GM12872 (cell line): ENCODE data around the gene C6orf89.

Experiments
- TF ChIP-seq, protein P1 (sequence below): IDR thresholded peaks from 3 replicates; pipeline ENCODE4 v1.5.1; 2011; ENCODE audit warnings: low read depth, mild to moderate bottlenecking, low read length, moderate library complexity; ENCODE audit not compliant: insufficient read depth

Gene C6orf89, protein sequence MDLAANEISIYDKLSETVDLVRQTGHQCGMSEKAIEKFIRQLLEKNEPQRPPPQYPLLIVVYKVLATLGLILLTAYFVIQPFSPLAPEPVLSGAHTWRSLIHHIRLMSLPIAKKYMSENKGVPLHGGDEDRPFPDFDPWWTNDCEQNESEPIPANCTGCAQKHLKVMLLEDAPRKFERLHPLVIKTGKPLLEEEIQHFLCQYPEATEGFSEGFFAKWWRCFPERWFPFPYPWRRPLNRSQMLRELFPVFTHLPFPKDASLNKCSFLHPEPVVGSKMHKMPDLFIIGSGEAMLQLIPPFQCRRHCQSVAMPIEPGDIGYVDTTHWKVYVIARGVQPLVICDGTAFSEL

DNA sequence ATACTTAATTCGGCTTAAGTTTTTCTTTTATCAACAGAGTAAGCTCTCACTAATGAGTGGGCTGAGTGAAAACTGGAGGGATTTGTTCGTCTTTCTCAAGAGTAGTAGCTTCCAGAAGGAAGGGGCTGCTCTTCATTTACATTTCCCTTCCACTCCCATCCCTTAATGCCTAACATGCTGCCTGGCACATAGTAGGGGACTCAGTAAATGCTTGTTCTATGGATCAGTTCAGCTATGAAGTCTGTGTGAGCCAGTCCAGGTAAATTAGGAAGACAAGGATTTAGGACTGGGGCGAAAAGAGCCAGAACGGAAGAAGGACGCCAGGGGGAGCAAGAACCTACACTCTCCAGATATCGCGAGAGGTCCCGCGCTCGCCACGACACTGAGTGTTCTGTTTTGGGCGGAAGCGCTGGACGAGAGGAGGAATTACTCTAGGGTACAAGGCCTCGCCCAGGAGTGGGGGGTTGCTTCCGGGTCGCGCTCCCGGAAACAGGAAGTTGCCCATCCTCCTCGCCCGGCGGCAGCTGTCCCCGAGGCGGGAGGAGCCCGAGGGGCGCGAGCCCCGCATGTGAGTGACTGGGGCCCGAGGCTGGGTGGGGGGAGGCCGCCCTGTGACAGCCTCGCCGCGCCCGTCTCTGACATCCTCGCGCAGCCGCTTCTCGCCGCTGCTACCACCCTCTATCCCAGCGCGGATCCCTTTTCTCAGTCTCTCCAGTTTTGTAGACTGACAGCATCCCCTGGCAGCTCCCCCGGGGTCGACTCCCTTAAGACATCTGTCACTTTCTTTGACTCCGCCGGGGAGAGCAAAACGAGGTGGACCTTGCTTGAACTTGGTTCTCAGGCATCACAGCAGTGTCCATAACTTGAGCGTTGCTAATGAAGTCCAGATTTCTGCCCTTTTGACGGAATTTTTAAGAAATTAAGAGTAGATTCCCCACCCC lies at the start of gene C6orf89:
Gene C6orf89, plus strand, starts transcription at position 492 of the 941 bp plus-strand sequence. CDS start 13,493 bp downstream, outside the sequence.
- TF ChIP-seq, protein P1, sequence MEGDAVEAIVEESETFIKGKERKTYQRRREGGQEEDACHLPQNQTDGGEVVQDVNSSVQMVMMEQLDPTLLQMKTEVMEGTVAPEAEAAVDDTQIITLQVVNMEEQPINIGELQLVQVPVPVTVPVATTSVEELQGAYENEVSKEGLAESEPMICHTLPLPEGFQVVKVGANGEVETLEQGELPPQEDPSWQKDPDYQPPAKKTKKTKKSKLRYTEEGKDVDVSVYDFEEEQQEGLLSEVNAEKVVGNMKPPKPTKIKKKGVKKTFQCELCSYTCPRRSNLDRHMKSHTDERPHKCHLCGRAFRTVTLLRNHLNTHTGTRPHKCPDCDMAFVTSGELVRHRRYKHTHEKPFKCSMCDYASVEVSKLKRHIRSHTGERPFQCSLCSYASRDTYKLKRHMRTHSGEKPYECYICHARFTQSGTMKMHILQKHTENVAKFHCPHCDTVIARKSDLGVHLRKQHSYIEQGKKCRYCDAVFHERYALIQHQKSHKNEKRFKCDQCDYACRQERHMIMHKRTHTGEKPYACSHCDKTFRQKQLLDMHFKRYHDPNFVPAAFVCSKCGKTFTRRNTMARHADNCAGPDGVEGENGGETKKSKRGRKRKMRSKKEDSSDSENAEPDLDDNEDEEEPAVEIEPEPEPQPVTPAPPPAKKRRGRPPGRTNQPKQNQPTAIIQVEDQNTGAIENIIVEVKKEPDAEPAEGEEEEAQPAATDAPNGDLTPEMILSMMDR = peak; percentile 87

- TF ChIP-seq, protein P1 = peak; percentile 35
Observed at GRCh38 chr6:36836111-36837021, 49.4 kb upstream of the C6orf89 start.

DNA sequence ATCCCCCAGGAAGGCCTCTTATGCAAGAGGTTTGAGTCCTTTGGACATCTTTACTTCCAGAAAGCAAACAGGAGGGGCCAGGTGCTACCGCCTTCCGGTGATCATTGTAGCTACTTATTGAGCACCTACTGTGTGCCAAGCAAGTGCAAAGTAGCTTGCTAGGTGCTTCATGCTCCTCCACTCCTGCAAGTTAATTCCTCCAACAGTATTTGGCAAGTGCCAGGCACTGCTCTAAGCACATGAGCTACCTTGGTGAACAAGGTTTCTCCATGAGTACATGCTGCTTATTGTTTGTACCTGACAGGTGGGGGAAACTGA lies 48.8 kb upstream of the C6orf89 start:
- TF ChIP-seq, protein P1 = no peak

DNA sequence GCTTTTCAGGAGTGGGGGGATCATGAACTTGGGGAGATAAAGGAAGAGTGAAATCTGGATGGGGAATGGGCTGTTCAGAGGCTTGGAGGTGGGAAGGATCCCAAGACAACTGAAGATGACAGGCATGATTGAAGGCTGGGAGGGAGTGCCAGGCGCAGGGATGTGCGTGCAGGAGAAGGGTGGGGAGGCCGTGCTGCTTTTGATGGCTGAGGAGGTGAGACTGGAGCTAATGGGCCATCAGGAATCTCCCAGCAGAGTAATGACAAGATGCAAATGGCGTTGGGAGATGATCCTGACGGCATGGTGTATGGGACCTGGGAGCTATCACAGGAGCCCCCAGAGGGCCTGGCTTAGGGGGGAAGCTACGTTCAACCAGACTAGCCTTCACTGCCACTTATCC lies 48.1 kb upstream of the C6orf89 start:
- TF ChIP-seq, protein P1 = no peak

- TF ChIP-seq, protein P1 = no peak
Observed at GRCh38 chr6:36838896-36839748, 46.6 kb upstream of the C6orf89 start, which contains the start of gene CPNE5. CPNE5 (minus strand) TSS chr6:36839444; CDS start chr6:36839377, 67 bp downstream.

DNA sequence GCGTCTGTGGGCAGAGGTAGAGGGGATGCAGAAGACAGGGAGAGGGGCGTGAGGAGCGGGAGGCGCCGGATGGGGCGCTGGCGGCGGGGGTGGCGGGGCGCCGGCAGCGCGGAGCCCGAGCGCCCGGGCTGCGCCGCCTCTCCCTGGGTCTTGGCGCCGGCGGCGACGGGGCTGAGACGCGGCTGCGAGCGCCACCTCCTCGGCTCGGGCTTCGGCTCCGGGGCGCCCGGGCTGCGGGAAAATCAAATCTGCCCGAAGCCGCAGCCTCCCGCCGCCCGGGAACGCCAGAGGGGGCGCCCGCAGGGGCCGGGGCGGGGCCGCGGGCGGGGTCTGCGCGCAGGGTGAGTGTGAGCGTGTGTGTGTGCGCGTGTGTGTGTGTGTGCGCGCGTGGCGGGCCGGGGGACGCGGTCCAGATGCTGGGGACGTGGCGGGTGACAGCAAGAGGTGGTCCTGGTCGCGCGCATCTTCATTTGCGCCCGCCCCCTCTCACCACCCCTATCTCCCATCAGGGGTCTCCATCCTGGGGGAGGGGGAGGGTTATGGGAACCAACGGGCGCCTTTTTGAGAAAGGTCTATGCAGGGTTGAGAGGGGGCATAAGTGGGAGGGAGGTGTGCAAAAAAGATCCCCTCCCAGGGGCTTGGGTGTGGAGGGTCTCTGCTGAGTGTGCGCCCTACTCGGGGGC lies 45.9 kb upstream of the C6orf89 start:
- TF ChIP-seq, protein P1 = peak; percentile 12; the same call in 1 of the 3 replicates
